Activated effector memory CD4-positive, alpha-beta T cell treated with Interleukin-2 at 50 U/mL for 16 hours (primary cell): Measurements from ENCODE around the gene GARIN5A.
A peak's percentile ranks its signal among the peaks of the same experiment; 100 is the strongest.

Experiments used
- DNase-seq: peaks from one replicate; pipeline ENCODE4 v3.0.0-alpha.2; 2020

Gene GARIN5A

GRCh38 chr19:50476224-50476906 is at the start of gene GARIN5A, which contains the start of gene EMC10:
TSS of gene GARIN5A (minus strand) at chr19:50476848. CDS start at chr19:50476388, 460 bp downstream.
TSS of gene EMC10 (plus strand) at chr19:50476507. CDS start at chr19:50476545, 38 bp downstream.
- peak; percentile 88 for DNase-seq

GRCh38 chr19:50522881-50523280 is 46.2 kb upstream of the GARIN5A start:
- no peak for DNase-seq

GRCh38 chr19:50520822-50521465 is 44.3 kb upstream of the GARIN5A start:
- DNase-seq = no peak

GRCh38 chr19:50519006-50519575 is 42.4 kb upstream of the GARIN5A start:
- DNase-seq = no peak

- no peak for DNase-seq
Measured at GRCh38 chr19:50518091-50519005, 41.7 kb upstream of the GARIN5A start.

GRCh38 chr19:50517704-50518075 is 41.0 kb upstream of the GARIN5A start:
- DNase-seq = no peak

- no peak for DNase-seq
Measured at GRCh38 chr19:50516964-50517703, 40.5 kb upstream of the GARIN5A start.

- DNase-seq = no peak
Measured at GRCh38 chr19:50516456-50516855, 39.8 kb upstream of the GARIN5A start.

- DNase-seq = no peak
Measured at GRCh38 chr19:50515168-50515561, 38.5 kb upstream of the GARIN5A start.

GRCh38 chr19:50514346-50515167 is 37.9 kb upstream of the GARIN5A start:
- no peak for DNase-seq

GRCh38 chr19:50513746-50514345 is 37.2 kb upstream of the GARIN5A start, which contains the start of gene ASPDH:
TSS of gene ASPDH (minus strand) at chr19:50513913. CDS start at chr19:50513823, 90 bp downstream.
- no peak for DNase-seq

GRCh38 chr19:50512999-50513745 is 36.5 kb upstream of the GARIN5A start:
- DNase-seq = no peak

GRCh38 chr19:50512112-50512998 is 35.7 kb upstream of the GARIN5A start:
- no peak for DNase-seq

- peak; percentile 96 for DNase-seq
Measured at GRCh38 chr19:50511069-50511822, 34.6 kb upstream of the GARIN5A start, which contains the start of gene JOSD2. TSS of gene JOSD2 (minus strand) at chr19:50511191. CDS start at chr19:50510431, 760 bp downstream.

GRCh38 chr19:50510700-50511068 is 34.0 kb upstream of the GARIN5A start:
- no peak for DNase-seq

- DNase-seq = no peak
Measured at GRCh38 chr19:50510121-50510670, 33.5 kb upstream of the GARIN5A start.

GRCh38 chr19:50509366-50509765 is 32.7 kb upstream of the GARIN5A start:
- DNase-seq = no peak

- no peak for DNase-seq
Measured at GRCh38 chr19:50508843-50509190, 32.2 kb upstream of the GARIN5A start.
